Keratinocyte (primary cell): ENCODE data around the gene LRRC63. TPM values are rescaled to one million over a fixed set of nuclear protein-coding genes. Genes with fewer than 3 reads are reported as not detected.

Experiments used
- DNase-seq: peaks from one replicate; pipeline ENCODE4 v3.0.0-alpha.2; 2011; ENCODE audit warnings: low read depth, missing footprints, low spot score
- FAIRE-seq: peaks from 2 replicates; lab custom pipeline; 2011; peaks lifted over from hg19 to GRCh38; lab: Jason Lieb, UNC
- H2AFZ ChIP-seq: 2 replicates; pipeline ENCODE4 v1.6.0; 2012; ENCODE audit warnings: low read length, control low read depth, inconsistent platforms; ENCODE audit not compliant: control insufficient read depth
- H3K27ac ChIP-seq: 2 replicates; pipeline ENCODE4 v1.5.1; 2011; ENCODE audit warnings: low read length; ENCODE audit not compliant: control insufficient read depth, insufficient read depth
- H3K27me3 ChIP-seq: 3 replicates; pipeline ENCODE4 v1.6.0; 2011; ENCODE audit warnings: low read length; ENCODE audit not compliant: control insufficient read depth, insufficient read depth; ENCODE audit errors: extremely low read depth
- H3K36me3 ChIP-seq, 2 experiments: 2 replicates in 1 of 2; 3 replicates in 1 of 2; pipeline ENCODE4 v1.5.1; 2011; ENCODE audit warnings: low read length in 2 of 2, mild to moderate bottlenecking in 1 of 2; ENCODE audit not compliant: control insufficient read depth in 2 of 2, insufficient read depth in 2 of 2; ENCODE audit errors: extremely low read depth in 1 of 2
- H3K4me1 ChIP-seq: 3 replicates; pipeline ENCODE4 v1.5.1; 2011; ENCODE audit warnings: low read length; ENCODE audit not compliant: control insufficient read depth, insufficient read depth; ENCODE audit errors: extremely low read depth
- H3K4me2 ChIP-seq: 3 replicates; pipeline ENCODE4 v1.6.0; 2011; ENCODE audit warnings: low read depth, low read length; ENCODE audit not compliant: control insufficient read depth, insufficient read depth; ENCODE audit errors: extremely low read depth
- H3K4me3 ChIP-seq, 3 experiments: fragments of 200-600 bp in 1 of 3; sonication (generic) in 1 of 3; 2 replicates in 2 of 3; 3 replicates in 1 of 3; pipeline ENCODE4 v1.5.1; 2011 to 2016; ENCODE audit warnings: low read length in 3 of 3, mild to moderate bottlenecking in 3 of 3, control low read depth in 2 of 3, inconsistent platforms in 1 of 3, low read depth in 1 of 3, mixed read lengths in 1 of 3, mixed run types in 1 of 3, moderate library complexity in 1 of 3; ENCODE audit not compliant: control insufficient read depth in 2 of 3, insufficient read depth in 2 of 3; ENCODE audit errors: extremely low read depth in 1 of 3
- H3K79me2 ChIP-seq: 2 replicates; pipeline ENCODE4 v1.6.0; 2012; ENCODE audit warnings: low read length; ENCODE audit not compliant: control insufficient read depth, insufficient read depth
- H3K9ac ChIP-seq: 3 replicates; pipeline ENCODE4 v1.6.0; 2011; ENCODE audit warnings: low read length; ENCODE audit not compliant: control insufficient read depth, insufficient read depth; ENCODE audit errors: extremely low read depth
- H3K9me1 ChIP-seq: 3 replicates; pipeline ENCODE4 v1.6.0; 2011; ENCODE audit warnings: low read length; ENCODE audit not compliant: control insufficient read depth, insufficient read depth; ENCODE audit errors: extremely low read depth
- H3K9me3 ChIP-seq: 2 replicates; pipeline ENCODE4 v1.5.1; 2012; ENCODE audit warnings: low read depth, low read length; ENCODE audit not compliant: control insufficient read depth
- H4K20me1 ChIP-seq: 3 replicates; pipeline ENCODE4 v1.6.0; 2011; ENCODE audit warnings: low read length; ENCODE audit not compliant: control insufficient read depth, insufficient read depth; ENCODE audit errors: extremely low read depth
- CTCF ChIP-seq, 3 experiments: IDR thresholded peaks in 1 of 3; conservative IDR thresholded peaks in 1 of 3; optimal IDR thresholded peaks in 1 of 3; 2 replicates in 2 of 3; 3 replicates in 1 of 3; pipeline versions ENCODE3 to v1.5.1; 2011; ENCODE audit warnings: low read length in 3 of 3, mild to moderate bottlenecking in 3 of 3, moderate library complexity in 2 of 3, control low read depth in 1 of 3, inconsistent platforms in 1 of 3; ENCODE audit not compliant: insufficient read depth in 2 of 3; ENCODE audit errors: extremely low read depth in 1 of 3
- EZH2 ChIP-seq: IDR thresholded peaks from one replicate; pipeline ENCODE4 v1.6.1; 2012; ENCODE audit warnings: inconsistent platforms, mild to moderate bottlenecking, low read length, moderate library complexity
- dilution Hi-C: fragments of 300-500 bp; cut with MboI; formaldehyde crosslinking; loops from one replicate; pipeline ENCODE4 v1.7.0; 2020; ENCODE audit warnings: low sequenced_read_pairs; ENCODE audit not compliant: extremely low pct_ligation_motif_present
- polyA plus RNA-seq, 5 experiments: library from polyadenylated mRNA; depleted of rRNA in 3 of 5; stranded (reverse) in 3 of 5; stranded (forward) in 1 of 5; unstranded in 1 of 5; fragments of >200 nt; gene quantifications; 1 replicate in 1 of 5; 2 replicates in 3 of 5; 3 replicates in 1 of 5; pipeline versions ENCODE4 v1.2.1 to v1.2.3, GENCODE V29; 2011 to 2012; ENCODE audit warnings: missing spikeins in 2 of 5, low read depth in 1 of 5, low replicate concordance in 1 of 5

LRRC63 gene
- polyA plus RNA-seq, 1 donor (not counting 4 experiments of a cell fraction or from before 2014, with no cell fraction given) = not detected

GRCh38 chr13:46181840-46182490, 29.8 kb upstream of the LRRC63 start, which contains the start of gene LCP1:
Gene LCP1 (minus strand): TSS chr13:46182177. CDS start chr13:46159662, 22,515 bp downstream.
- no peak for DNase-seq
- Histone ChIP-seq H3K27me3 (peaks cover 8% of the 10 kb centered on the region), H3K36me3 (no peaks in the 10 kb centered on the region), H2AFZ (no peak within 1 kb of the TSS), H3K9ac (no peak within 1 kb of the TSS), H3K4me3 (no peak within 1 kb of the TSS), H3K79me2 (no peaks in the 10 kb centered on the region), H4K20me1 (no peaks in the 10 kb centered on the region), H3K9me3 (no peaks in the 10 kb centered on the region), H3K4me2 (no peak within 1 kb of the TSS), H3K27ac (no peak within 1 kb of the TSS), H3K9me1 (no peaks in the 10 kb centered on the region), H3K4me1 (peaks cover 3% of the 10 kb centered on the region)
- TF ChIP-seq CTCF (optimal IDR thresholded peaks at IDR 0.05 in 1 of 3, IDR thresholded peaks at IDR 0.05 in 1 of 3, conservative IDR thresholded peaks at IDR 0.05 in 1 of 3; ENCODE audit: extremely low read depth in 1 of 3, insufficient read depth in 2 of 3, low read length in 3 of 3) = no peak
- no peak for FAIRE-seq
- dilution Hi-C loops = no loop called here

- H3K79me2 ChIP-seq = no peaks in the 10 kb centered on the region
- no peak overlapping the region for H3K27ac ChIP-seq
- H2AFZ ChIP-seq = no peak overlapping the region
- no peaks in the 10 kb centered on the region for H3K9me1 ChIP-seq
- no peaks in the 10 kb centered on the region for H3K36me3 ChIP-seq
- no peaks in the 10 kb centered on the region for H4K20me1 ChIP-seq
- dilution Hi-C loops = no loop called here
- no peak overlapping the region for H3K4me3 ChIP-seq
- no peak overlapping the region for H3K4me2 ChIP-seq
- H3K9ac ChIP-seq = no peak overlapping the region
- FAIRE-seq (no peak), DNase-seq (no peak)
- H3K27me3 ChIP-seq = peaks cover 8% of the 10 kb centered on the region
- no peak for TF ChIP-seq CTCF (optimal IDR thresholded peaks at IDR 0.05 in 1 of 3, IDR thresholded peaks at IDR 0.05 in 1 of 3, conservative IDR thresholded peaks at IDR 0.05 in 1 of 3; ENCODE audit: extremely low read depth in 1 of 3, insufficient read depth in 2 of 3, low read length in 3 of 3)
- no peak for TF ChIP-seq EZH2
- peaks cover 3% of the 10 kb centered on the region for H3K4me1 ChIP-seq
- no peaks in the 10 kb centered on the region for H3K9me3 ChIP-seq
Observed at GRCh38 chr13:46182491-46182877, 29.2 kb upstream of the LRRC63 start.
